ENCODE data around the gene BICRAL.

Gene BICRAL

GRCh38 chr6:42841844-42842584 lies 60.2 kb downstream of the BICRAL start:
- Histone ChIP-seq H3K27me3 (ENCODE audit: control insufficient read depth, insufficient read depth, low read length) (no peaks in the 10 kb centered on the region), H3K9me3 (ENCODE audit: control insufficient read depth, insufficient read depth, low read length) (no peaks in the 10 kb centered on the region), H3K4me3 (ENCODE audit: low read length) (no peak overlapping the region), H3K36me3 (ENCODE audit: control insufficient read depth, insufficient read depth, low read length) (no peaks in the 10 kb centered on the region), H3K27ac (ENCODE audit: low read length) (no peak overlapping the region), H3K4me1 (ENCODE audit: control insufficient read depth, insufficient read depth, low read length) (no peaks in the 10 kb centered on the region)
- WGBS (ENCODE audit: insufficient coverage, insufficient read length), result no CpG with 5 or more reads among the region's 6 CpGs
- DNase-seq (ENCODE audit: low read depth, low spot score), result no peak

- Histone ChIP-seq H3K4me1 (ENCODE audit: control insufficient read depth, insufficient read depth, low read length) (no peaks in the 10 kb centered on the region), H3K4me3 (ENCODE audit: low read length) (no peak overlapping the region), H3K27me3 (ENCODE audit: control insufficient read depth, insufficient read depth, low read length) (no peaks in the 10 kb centered on the region), H3K9me3 (ENCODE audit: control insufficient read depth, insufficient read depth, low read length) (no peaks in the 10 kb centered on the region), H3K27ac (ENCODE audit: low read length) (no peak overlapping the region), H3K36me3 (ENCODE audit: control insufficient read depth, insufficient read depth, low read length) (no peaks in the 10 kb centered on the region)
- no peak for DNase-seq (ENCODE audit: low read depth, low spot score)
- no CpG with 5 or more reads among the region's 6 CpGs for WGBS (ENCODE audit: insufficient coverage, insufficient read length)
Measured at GRCh38 chr6:42845327-42845694, 63.5 kb downstream of the BICRAL start.

GRCh38 chr6:42846505-42846904 lies 64.7 kb downstream of the BICRAL start:
- Histone ChIP-seq H3K4me1 (ENCODE audit: control insufficient read depth, insufficient read depth, low read length) (no peaks in the 10 kb centered on the region), H3K27ac (ENCODE audit: low read length) (no peak overlapping the region), H3K36me3 (ENCODE audit: control insufficient read depth, insufficient read depth, low read length) (no peaks in the 10 kb centered on the region), H3K9me3 (ENCODE audit: control insufficient read depth, insufficient read depth, low read length) (no peaks in the 10 kb centered on the region), H3K4me3 (ENCODE audit: low read length) (no peak overlapping the region), H3K27me3 (ENCODE audit: control insufficient read depth, insufficient read depth, low read length) (no peaks in the 10 kb centered on the region)
- WGBS (ENCODE audit: insufficient coverage, insufficient read length), result no CpG with 5 or more reads among the region's 2 CpGs
- DNase-seq (ENCODE audit: low read depth, low spot score), result no peak

GRCh38 chr6:42848700-42849099 lies 66.8 kb downstream of the BICRAL start:
- no peak for DNase-seq (ENCODE audit: low read depth, low spot score)
- no peaks in the 10 kb centered on the region for H3K4me1 ChIP-seq (ENCODE audit: control insufficient read depth, insufficient read depth, low read length)
- no peak overlapping the region for H3K27ac ChIP-seq (ENCODE audit: low read length)
- no peak overlapping the region for H3K4me3 ChIP-seq (ENCODE audit: low read length)
- no peaks in the 10 kb centered on the region for H3K9me3 ChIP-seq (ENCODE audit: control insufficient read depth, insufficient read depth, low read length)
- H3K27me3 ChIP-seq (ENCODE audit: control insufficient read depth, insufficient read depth, low read length), result no peaks in the 10 kb centered on the region
- no peaks in the 10 kb centered on the region for H3K36me3 ChIP-seq (ENCODE audit: control insufficient read depth, insufficient read depth, low read length)
- WGBS (ENCODE audit: insufficient coverage, insufficient read length), result no CpG with 5 or more reads among the region's 4 CpGs

- WGBS (ENCODE audit: insufficient coverage, insufficient read length), result no CpG with 5 or more reads among the region's 2 CpGs
Measured at GRCh38 chr6:42851599-42851998, 69.7 kb downstream of the BICRAL start.

GRCh38 chr6:42860036-42860435 lies 78.2 kb downstream of the BICRAL start:
- DNase-seq (ENCODE audit: low read depth, low spot score), result no peak
- peaks cover 16% of the 10 kb centered on the region; the same call in 1 of the 2 replicates for H3K36me3 ChIP-seq (ENCODE audit: control insufficient read depth, insufficient read depth, low read length)
- H3K27ac ChIP-seq (ENCODE audit: low read length), result no peak overlapping the region
- no peaks in the 10 kb centered on the region for H3K4me1 ChIP-seq (ENCODE audit: control insufficient read depth, insufficient read depth, low read length)
- no peaks in the 10 kb centered on the region for H3K9me3 ChIP-seq (ENCODE audit: control insufficient read depth, insufficient read depth, low read length)
- no CpG with 5 or more reads among the region's 1 CpG for WGBS (ENCODE audit: insufficient coverage, insufficient read length)
- no peaks in the 10 kb centered on the region for H3K27me3 ChIP-seq (ENCODE audit: control insufficient read depth, insufficient read depth, low read length)
- H3K4me3 ChIP-seq (ENCODE audit: low read length), result no peak overlapping the region

More at GRCh38 chr6:42851599-42851998, 69.7 kb downstream of the BICRAL start:
- Histone ChIP-seq H3K36me3 (ENCODE audit: control insufficient read depth, insufficient read depth, low read length) (peaks cover 2% of the 10 kb centered on the region; the same call in 1 of the 2 replicates), H3K27me3 (ENCODE audit: control insufficient read depth, insufficient read depth, low read length) (no peaks in the 10 kb centered on the region), H3K9me3 (ENCODE audit: control insufficient read depth, insufficient read depth, low read length) (no peaks in the 10 kb centered on the region), H3K4me3 (ENCODE audit: low read length) (no peak overlapping the region), H3K27ac (ENCODE audit: low read length) (no peak overlapping the region), H3K4me1 (ENCODE audit: control insufficient read depth, insufficient read depth, low read length) (no peaks in the 10 kb centered on the region)
- DNase-seq (ENCODE audit: low read depth, low spot score), result no peak

- DNase-seq (ENCODE audit: low read depth, low spot score), result no peak
- H3K27ac ChIP-seq (ENCODE audit: low read length), result no peak overlapping the region
- WGBS (ENCODE audit: insufficient coverage, insufficient read length), result no CpG with 5 or more reads among the region's 6 CpGs
- no peaks in the 10 kb centered on the region for H3K9me3 ChIP-seq (ENCODE audit: control insufficient read depth, insufficient read depth, low read length)
- no peaks in the 10 kb centered on the region for H3K27me3 ChIP-seq (ENCODE audit: control insufficient read depth, insufficient read depth, low read length)
- H3K4me3 ChIP-seq (ENCODE audit: low read length), result no peak overlapping the region
- peaks cover 14% of the 10 kb centered on the region; the same call in 1 of the 2 replicates for H3K36me3 ChIP-seq (ENCODE audit: control insufficient read depth, insufficient read depth, low read length)
- H3K4me1 ChIP-seq (ENCODE audit: control insufficient read depth, insufficient read depth, low read length), result no peaks in the 10 kb centered on the region
Measured at GRCh38 chr6:42860481-42860880, 78.6 kb downstream of the BICRAL start.

- Histone ChIP-seq H3K9me3 (ENCODE audit: control insufficient read depth, insufficient read depth, low read length) (no peaks in the 10 kb centered on the region), H3K27ac (ENCODE audit: low read length) (no peak overlapping the region), H3K4me1 (ENCODE audit: control insufficient read depth, insufficient read depth, low read length) (no peaks in the 10 kb centered on the region), H3K36me3 (ENCODE audit: control insufficient read depth, insufficient read depth, low read length) (peaks cover 14% of the 10 kb centered on the region; the same call in 1 of the 2 replicates), H3K4me3 (ENCODE audit: low read length) (no peak overlapping the region), H3K27me3 (ENCODE audit: control insufficient read depth, insufficient read depth, low read length) (no peaks in the 10 kb centered on the region)
- no CpG with 5 or more reads among the region's 8 CpGs for WGBS (ENCODE audit: insufficient coverage, insufficient read length)
- no peak for DNase-seq (ENCODE audit: low read depth, low spot score)
Measured at GRCh38 chr6:42864602-42865001, 82.8 kb downstream of the BICRAL start.

GRCh38 chr6:42870145-42870936 lies 88.5 kb downstream of the BICRAL start:
- H3K27me3 ChIP-seq (ENCODE audit: control insufficient read depth, insufficient read depth, low read length), result no peaks in the 10 kb centered on the region
- H3K27ac ChIP-seq (ENCODE audit: low read length), result no peak overlapping the region
- no peaks in the 10 kb centered on the region for H3K9me3 ChIP-seq (ENCODE audit: control insufficient read depth, insufficient read depth, low read length)
- no CpG with 5 or more reads among the region's 2 CpGs for WGBS (ENCODE audit: insufficient coverage, insufficient read length)
- DNase-seq (ENCODE audit: low read depth, low spot score), result no peak
- no peak overlapping the region for H3K4me3 ChIP-seq (ENCODE audit: low read length)
- no peaks in the 10 kb centered on the region for H3K36me3 ChIP-seq (ENCODE audit: control insufficient read depth, insufficient read depth, low read length)
- no peaks in the 10 kb centered on the region for H3K4me1 ChIP-seq (ENCODE audit: control insufficient read depth, insufficient read depth, low read length)

GRCh38 chr6:42871711-42872110 lies 89.9 kb downstream of the BICRAL start:
- Histone ChIP-seq H3K4me1 (ENCODE audit: control insufficient read depth, insufficient read depth, low read length) (no peaks in the 10 kb centered on the region), H3K4me3 (ENCODE audit: low read length) (no peak overlapping the region), H3K27me3 (ENCODE audit: control insufficient read depth, insufficient read depth, low read length) (no peaks in the 10 kb centered on the region), H3K27ac (ENCODE audit: low read length) (no peak overlapping the region), H3K9me3 (ENCODE audit: control insufficient read depth, insufficient read depth, low read length) (no peaks in the 10 kb centered on the region), H3K36me3 (ENCODE audit: control insufficient read depth, insufficient read depth, low read length) (no peaks in the 10 kb centered on the region)
- no peak for DNase-seq (ENCODE audit: low read depth, low spot score)
- no CpG with 5 or more reads among the region's 3 CpGs for WGBS (ENCODE audit: insufficient coverage, insufficient read length)
